ENCODE data around the gene INPP5D. TPM values are rescaled to one million over a fixed set of nuclear protein-coding genes. Genes with fewer than 3 reads are reported as not detected.

Gene INPP5D
- total and polyA plus RNA-seq, 2 donors (not counting 3 experiments of a cell fraction or from before 2014, with no cell fraction given) = 13.9 to 46.6 TPM

DNA sequence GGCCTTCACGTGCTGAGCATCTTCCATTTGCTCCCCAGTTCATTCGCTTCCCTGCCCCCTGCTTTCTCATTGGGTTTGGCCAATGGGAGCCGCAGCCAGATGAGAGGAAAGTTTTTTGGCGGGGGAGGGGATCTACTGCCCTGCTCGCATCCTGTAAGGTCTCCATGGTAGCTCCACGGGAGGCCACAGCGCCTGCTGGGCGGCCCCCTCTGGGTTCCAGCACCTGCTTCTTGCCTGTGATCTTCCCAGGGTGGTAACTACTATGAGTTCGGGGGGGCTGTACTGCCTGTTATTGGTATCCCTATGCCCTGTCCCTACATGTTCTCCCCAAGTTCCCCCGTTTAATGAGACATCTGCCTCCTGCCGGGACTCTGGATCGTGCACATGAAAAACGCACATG is 57.2 kb downstream of the INPP5D start:
- Histone ChIP-seq H3K79me2 (ENCODE audit: control insufficient read depth, insufficient read depth, low read length) (no peaks in the 10 kb centered on the region), H3K4me3 (replicated peaks in 1 of 3; ENCODE audit: insufficient read depth in 1 of 3, low read depth in 1 of 3, low read length in 3 of 3) (no peak overlapping the region), H3K9ac (replicated peaks; ENCODE audit: extremely low read depth, insufficient read depth, low read length) (no peak overlapping the region), H2AFZ (ENCODE audit: low read depth, low read length) (no peak overlapping the region), H3K27me3 (ENCODE audit: control insufficient read depth in 2 of 2, insufficient read depth in 2 of 2, low read length in 2 of 2) (no peaks in the 10 kb centered on the region), H3K9me1 (replicated peaks; ENCODE audit: control insufficient read depth, extremely low read depth, insufficient read depth, low read length) (no peaks in the 10 kb centered on the region), H3K27ac (ENCODE audit: insufficient read depth, low read depth, low read length) (no peak overlapping the region), H3K4me2 (ENCODE audit: insufficient read depth, low read length) (no peak overlapping the region), H4K20me1 (replicated peaks; ENCODE audit: control insufficient read depth, extremely low read depth, insufficient read depth, low read length) (no peaks in the 10 kb centered on the region), H3K36me3 (ENCODE audit: control insufficient read depth in 2 of 2, extremely low read depth in 1 of 2, insufficient read depth in 2 of 2, low read length in 2 of 2) (no peaks in the 10 kb centered on the region), H3K4me1 (ENCODE audit: control insufficient read depth, extremely low read depth, insufficient read depth, low read length) (no peaks in the 10 kb centered on the region), H3K9me3 (replicated peaks; ENCODE audit: control insufficient read depth, insufficient read depth, low read length) (no peaks in the 10 kb centered on the region)
- TF ChIP-seq, protein P1, sequence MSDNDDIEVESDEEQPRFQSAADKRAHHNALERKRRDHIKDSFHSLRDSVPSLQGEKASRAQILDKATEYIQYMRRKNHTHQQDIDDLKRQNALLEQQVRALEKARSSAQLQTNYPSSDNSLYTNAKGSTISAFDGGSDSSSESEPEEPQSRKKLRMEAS (IDR thresholded peaks at IDR 0.05; ENCODE audit: insufficient read depth, insufficient read length) = no peak
- TF ChIP-seq EZH2 (IDR thresholded peaks at IDR 0.05; ENCODE audit: borderline replicate concordance, low read depth, low read length, severe bottlenecking) (no peak), MYC (IDR thresholded peaks at IDR 0.05; ENCODE audit: low read depth, low read length) (no peak)
- TF ChIP-seq, protein P2, sequence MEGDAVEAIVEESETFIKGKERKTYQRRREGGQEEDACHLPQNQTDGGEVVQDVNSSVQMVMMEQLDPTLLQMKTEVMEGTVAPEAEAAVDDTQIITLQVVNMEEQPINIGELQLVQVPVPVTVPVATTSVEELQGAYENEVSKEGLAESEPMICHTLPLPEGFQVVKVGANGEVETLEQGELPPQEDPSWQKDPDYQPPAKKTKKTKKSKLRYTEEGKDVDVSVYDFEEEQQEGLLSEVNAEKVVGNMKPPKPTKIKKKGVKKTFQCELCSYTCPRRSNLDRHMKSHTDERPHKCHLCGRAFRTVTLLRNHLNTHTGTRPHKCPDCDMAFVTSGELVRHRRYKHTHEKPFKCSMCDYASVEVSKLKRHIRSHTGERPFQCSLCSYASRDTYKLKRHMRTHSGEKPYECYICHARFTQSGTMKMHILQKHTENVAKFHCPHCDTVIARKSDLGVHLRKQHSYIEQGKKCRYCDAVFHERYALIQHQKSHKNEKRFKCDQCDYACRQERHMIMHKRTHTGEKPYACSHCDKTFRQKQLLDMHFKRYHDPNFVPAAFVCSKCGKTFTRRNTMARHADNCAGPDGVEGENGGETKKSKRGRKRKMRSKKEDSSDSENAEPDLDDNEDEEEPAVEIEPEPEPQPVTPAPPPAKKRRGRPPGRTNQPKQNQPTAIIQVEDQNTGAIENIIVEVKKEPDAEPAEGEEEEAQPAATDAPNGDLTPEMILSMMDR (IDR thresholded peaks at IDR 0.05; ENCODE audit: extremely low read depth in 1 of 2, insufficient read depth in 1 of 2, low read depth in 1 of 2, low read length in 2 of 2) = no peak
- FAIRE-seq = no peak
- no peak for DNase-seq (ENCODE audit: low read depth, low spot score)
- CTCF ChIA-PET = no interaction called here
- intact Hi-C loops (cut with micrococcal nuclease) (no loop called here), dilution Hi-C loops (cut with MboI; ENCODE audit: extremely low pct_ligation_motif_present, low sequenced_read_pairs) (no loop called here)
- POLR2A ChIA-PET = no interaction called here
- no TSS peak for BruUV-seq (replicated peaks)

Data from endothelial cell of umbilical vein (primary cell).